GM19452 (cell line): ENCODE results near the gene CTSO.
"Not testable (repeated sequence)": the region's sequence is repeated elsewhere in the genome, so short reads cannot be mapped to it uniquely, and the experiment has no call there.

Experiments used
- ATAC-seq: cut with Tn5 transposase; IDR thresholded peaks from one replicate; pipeline ENCODE4 v1.9.1; 2021; ENCODE audit not compliant: unreplicated experiment

The CTSO gene

GRCh38 chr4:155908187-155909139 is 45.2 kb downstream of the CTSO start:
- ATAC-seq = peak; percentile 61

- ATAC-seq = no peak
Observed at GRCh38 chr4:155907556-155907955, 46.1 kb downstream of the CTSO start.

- no peak for ATAC-seq
Observed at GRCh38 chr4:155906554-155907247, 47.0 kb downstream of the CTSO start.

- ATAC-seq = no peak
Observed at GRCh38 chr4:155904331-155904730, 49.3 kb downstream of the CTSO start.

GRCh38 chr4:155903453-155903852 is 50.2 kb downstream of the CTSO start, which contains the start of gene TDO2:
TSS of gene TDO2 (plus strand) at chr4:155903696. CDS start at chr4:155903759, 63 bp downstream.
- no peak for ATAC-seq

GRCh38 chr4:155901013-155901412 is 52.7 kb downstream of the CTSO start:
- ATAC-seq = no peak

GRCh38 chr4:155900381-155900780 is 53.3 kb downstream of the CTSO start:
- no peak for ATAC-seq

GRCh38 chr4:155899891-155900290 is 53.8 kb downstream of the CTSO start:
- no peak for ATAC-seq

GRCh38 chr4:155898371-155898770 is 55.3 kb downstream of the CTSO start:
- ATAC-seq = not testable (repeated sequence)

- ATAC-seq = no peak
Observed at GRCh38 chr4:155891058-155891457, 62.6 kb downstream of the CTSO start.

- ATAC-seq = no peak
Observed at GRCh38 chr4:155889946-155890345, 63.7 kb downstream of the CTSO start.

- peak; percentile 96 for ATAC-seq
Observed at GRCh38 chr4:155889031-155889793, 64.5 kb downstream of the CTSO start.

- ATAC-seq = no peak
Observed at GRCh38 chr4:155887847-155888570, 65.7 kb downstream of the CTSO start.

- ATAC-seq = no peak
Observed at GRCh38 chr4:155887045-155887444, 66.6 kb downstream of the CTSO start.

GRCh38 chr4:155885666-155886065 is 68.0 kb downstream of the CTSO start:
- no peak for ATAC-seq

GRCh38 chr4:155883895-155884294 is 69.8 kb downstream of the CTSO start:
- no peak for ATAC-seq

- peak; percentile 50 for ATAC-seq
Observed at GRCh38 chr4:155881555-155881954, 72.1 kb downstream of the CTSO start.

- no peak for ATAC-seq
Observed at GRCh38 chr4:155879767-155880166, 73.9 kb downstream of the CTSO start.

GRCh38 chr4:155878611-155879010 is 75.1 kb downstream of the CTSO start:
- no peak for ATAC-seq

GRCh38 chr4:155877971-155878370 is 75.7 kb downstream of the CTSO start:
- ATAC-seq = no peak

GRCh38 chr4:155875878-155876277 is 77.8 kb downstream of the CTSO start:
- no peak for ATAC-seq
